Ovary (tissue), 3 donors: Measurements from ENCODE around the gene ZNF853.

Experiments
- CTCF ChIP-seq, 3 donors: fragments of 450-650 bp in 2 of 3; fragments of 200-600 bp in 1 of 3; IDR thresholded peaks; one replicate each; pipeline versions ENCODE4 v1.5.1 to v1.8.0; 2016 to 2022; ENCODE audit warnings: antibody characterized with exemption in 3 of 3, mild to moderate bottlenecking in 1 of 3
- EP300 ChIP-seq: sonication (generic); formaldehyde crosslinking; IDR thresholded peaks from one replicate; pipeline ENCODE4 v1.6.1; 2017; ENCODE audit warnings: antibody characterized with exemption
- POLR2A ChIP-seq: fragments of 450-650 bp; IDR thresholded peaks from one replicate; pipeline ENCODE4 v1.6.1; 2017; ENCODE audit warnings: antibody characterized with exemption, mild to moderate bottlenecking, moderate library complexity
- donor health status: DM: no; HTN: no; CAD: no.

DNA sequence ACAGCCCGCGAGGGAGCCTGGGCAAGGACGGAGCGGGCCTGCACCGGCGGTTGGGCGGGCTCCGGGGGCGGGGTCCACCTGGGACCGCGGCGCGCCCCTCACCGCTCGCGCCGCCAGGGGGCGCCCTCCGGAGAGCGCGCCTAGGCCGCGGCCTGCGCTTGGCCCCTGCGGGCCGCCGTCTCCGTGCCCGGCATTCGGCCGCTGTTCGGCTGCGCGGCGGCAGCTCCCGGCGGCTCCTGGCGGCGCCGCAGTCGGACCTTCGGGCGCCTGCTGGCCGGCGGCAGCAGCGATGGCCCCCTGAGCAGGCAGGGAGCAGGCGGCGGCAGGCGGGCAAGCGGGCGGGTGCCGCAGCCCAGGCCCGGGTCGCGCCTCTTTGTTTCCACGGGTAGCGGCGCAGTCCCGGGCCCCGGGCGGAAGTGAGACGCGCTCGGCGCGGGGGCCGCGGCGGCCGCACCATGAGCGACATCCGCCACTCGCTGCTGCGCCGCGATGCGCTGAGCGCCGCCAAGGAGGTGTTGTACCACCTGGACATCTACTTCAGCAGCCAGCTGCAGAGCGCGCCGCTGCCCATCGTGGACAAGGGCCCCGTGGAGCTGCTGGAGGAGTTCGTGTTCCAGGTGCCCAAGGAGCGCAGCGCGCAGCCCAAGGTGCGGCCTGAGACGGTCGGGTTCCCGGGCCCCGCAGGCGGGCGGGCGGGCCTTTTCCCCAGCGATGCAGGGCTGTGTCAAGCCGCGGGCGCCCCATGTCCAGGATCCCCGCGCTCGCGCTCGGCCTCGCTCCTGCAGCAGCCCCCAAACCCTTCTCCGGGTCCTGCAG is 25.4 kb upstream of the ZNF853 start, which contains the start of gene INTS15:
- TF ChIP-seq CTCF (IDR thresholded peaks at IDR 0.05) (peak; percentile 32 to 96 (median 93)), EP300 (no peak), POLR2A (peak; percentile 59)
